Measurements from ENCODE around the gene ZDHHC7. TPM values are rescaled to one million over a fixed set of nuclear protein-coding genes. Genes with fewer than 3 reads are reported as not detected.

Gene ZDHHC7
- total and polyA plus RNA-seq, 2 of the 8 experiments (the other 6 are each of a cell fraction or from before 2014, with no cell fraction given), result 40.5 to 56.3 TPM

DNA sequence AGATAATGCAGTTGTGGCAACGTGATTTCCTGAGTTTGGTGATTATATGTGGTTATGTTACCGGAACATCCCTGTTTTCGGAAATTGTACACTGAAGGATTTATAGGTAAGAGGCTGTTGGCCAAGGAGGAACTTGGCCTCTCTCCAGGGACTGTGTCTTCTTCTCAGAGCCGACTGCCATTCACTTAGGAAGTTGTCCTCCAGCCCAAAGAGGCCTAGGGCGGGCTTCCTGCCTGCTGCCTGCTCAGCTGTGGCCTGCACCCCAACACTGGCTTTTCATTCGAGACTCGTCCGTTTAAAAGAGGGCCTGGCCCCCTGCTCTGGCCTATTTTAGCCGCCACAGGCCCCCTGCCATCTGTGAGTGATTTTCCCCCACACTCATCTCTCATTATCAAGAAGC, 64.3 kb downstream of the ZDHHC7 start:
- Histone ChIP-seq H3K4me2 (ENCODE audit: insufficient read depth in 1 of 2, low read depth in 2 of 2, low read length in 2 of 2) (no peak overlapping the region), H3K79me1 (ENCODE audit: low read depth, low read length) (no peaks in the 10 kb centered on the region), H3K4ac (replicated peaks; ENCODE audit: insufficient read length, low read depth, low read length) (no peak overlapping the region), H3K14ac (ENCODE audit: insufficient read length) (no peak overlapping the region), H2BK120ac (replicated peaks; ENCODE audit: low read depth, low read length) (no peak overlapping the region), H3K27me3 (replicated peaks in 1 of 4; ENCODE audit: control insufficient read depth in 3 of 4, extremely low read depth in 1 of 4, insufficient read depth in 3 of 4, low read length in 3 of 4) (peaks cover 0 to 2% (median 0%) of the 10 kb centered on the region in 4 experiments; a peak in 1 of 7 replicates), H3K18ac (ENCODE audit: extremely low read depth, low read length) (no peak overlapping the region), H3K79me2 (ENCODE audit: control insufficient read depth in 1 of 2, insufficient read depth in 2 of 2, low read length in 2 of 2) (no peaks in the 10 kb centered on the region), H4K5ac (ENCODE audit: insufficient read length, low read depth, low read length) (no peak overlapping the region), H2AFZ (ENCODE audit: low read length) (no peak overlapping the region), H2AK5ac (ENCODE audit: low read depth, low read length) (no peak overlapping the region), H3K56ac (replicated peaks; ENCODE audit: insufficient read length, low read depth, low read length) (no peak overlapping the region), H2BK15ac (ENCODE audit: low read length) (no peak overlapping the region), H2BK5ac (ENCODE audit: low read depth, low read length) (no peak overlapping the region), H3K4me3 (ENCODE audit: extremely low read depth in 1 of 4, insufficient read depth in 2 of 4, low read depth in 3 of 4, low read length in 4 of 4) (no peak overlapping the region), H3K27ac (ENCODE audit: low read depth, low read length) (no peak overlapping the region), H4K8ac (ENCODE audit: extremely low read depth, insufficient read depth, low read length) (no peak overlapping the region; the same call in 1 of the 2 replicates), H3K9ac (replicated peaks in 1 of 4; ENCODE audit: extremely low read depth in 1 of 4, low read depth in 3 of 4, low read length in 3 of 4) (no peak overlapping the region), H2BK12ac (ENCODE audit: low read depth, low read length) (no peak overlapping the region), H3K36me3 (ENCODE audit: control insufficient read depth in 2 of 4, insufficient read depth in 4 of 4, low read length in 3 of 4) (no peaks in the 10 kb centered on the region), H3K23ac (ENCODE audit: insufficient read length) (no peak overlapping the region), H3K4me1 (replicated peaks in 1 of 4; ENCODE audit: control insufficient read depth in 3 of 4, insufficient read depth in 4 of 4, low read length in 3 of 4) (no peaks in the 10 kb centered on the region), H2BK20ac (ENCODE audit: low read length) (no peak overlapping the region), H4K20me1 (replicated peaks in 1 of 2; ENCODE audit: control insufficient read depth in 1 of 2, insufficient read depth in 2 of 2, low read length in 2 of 2) (no peaks in the 10 kb centered on the region), H3K9me3 (ENCODE audit: insufficient read depth in 2 of 2, low read depth in 1 of 2, low read length in 1 of 2) (no peaks in the 10 kb centered on the region; a peak in 1 of 4 replicates), H4K91ac (replicated peaks; ENCODE audit: insufficient read length, low read length) (no peak overlapping the region), H3K23me2 (ENCODE audit: low read depth, low read length) (peaks cover 9% of the 10 kb centered on the region)
- DNase-seq (ENCODE audit: low read depth in 1 of 2, low spot score in 2 of 2) (no peak), FAIRE-seq (no peak)
- POLR2A ChIA-PET (ENCODE audit: partially characterized antibody), result no interaction called here
- no peak for TF ChIP-seq BRCA1 (IDR thresholded peaks at IDR 0.05; ENCODE audit: low read depth, low read length)
- TF ChIP-seq SAP30 (IDR thresholded peaks at IDR 0.05; ENCODE audit: insufficient read depth, insufficient replicate concordance, low read length), result no peak
- TF ChIP-seq TEAD4 (IDR thresholded peaks at IDR 0.05; ENCODE audit: low read depth, low read length), result no peak
- TF ChIP-seq TBP (IDR thresholded peaks at IDR 0.05; ENCODE audit: low read depth, low read length), result no peak
- TF ChIP-seq TCF12 (IDR thresholded peaks at IDR 0.05; ENCODE audit: low read depth, low read length), result no peak
- TF ChIP-seq POLR2A (IDR thresholded peaks at IDR 0.05; ENCODE audit: control extremely low read depth in 1 of 2, low read depth in 2 of 2, low read length in 2 of 2), result no peak
- TF ChIP-seq, protein P1, sequence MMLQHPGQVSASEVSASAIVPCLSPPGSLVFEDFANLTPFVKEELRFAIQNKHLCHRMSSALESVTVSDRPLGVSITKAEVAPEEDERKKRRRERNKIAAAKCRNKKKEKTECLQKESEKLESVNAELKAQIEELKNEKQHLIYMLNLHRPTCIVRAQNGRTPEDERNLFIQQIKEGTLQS (IDR thresholded peaks at IDR 0.05; ENCODE audit: insufficient read depth, low read depth, low read length), result no peak
- CTCF ChIA-PET (ENCODE audit: partially characterized antibody), result interaction anchor here (1.2 to 1.5 kb wide), 2 partner anchors 23 to 68 kb away, joined by 3 to 4 read pairs; no protein-coding TSS in a partner anchor
- 81% methylated on average over 9 of the region's 9 CpGs; no CpG with 5 or more reads in 1 of the 2 experiments for WGBS, 2 experiments (ENCODE audit: extremely low coverage in 1 of 2, insufficient coverage in 1 of 2, insufficient read length in 1 of 2, insufficient replicate concordance in 2 of 2, low coverage in 1 of 2, low lambda C conversion rate in 2 of 2, missing lambda C conversion rate in 1 of 2)

All from H1 (cell line).